Transverse colon (tissue), 4 donors: ENCODE results near the gene TSACC.

Experiments used
- EP300 ChIP-seq: sonication (generic); formaldehyde crosslinking; IDR thresholded peaks from one replicate; pipeline ENCODE4 v1.6.1; 2017; ENCODE audit warnings: antibody characterized with exemption, low read depth
- POLR2A ChIP-seq: fragments of 450-650 bp; IDR thresholded peaks from one replicate; pipeline ENCODE4 v1.6.1; 2016; ENCODE audit warnings: antibody characterized with exemption, mild to moderate bottlenecking, moderate library complexity
- POLR2AphosphoS5 ChIP-seq, 3 donors: sonication (generic); formaldehyde crosslinking; IDR thresholded peaks; one replicate each; pipeline ENCODE4 v1.6.1; 2016; ENCODE audit warnings: antibody characterized with exemption in 3 of 3
- TF ChIP-seq, protein P1 (sequence below), 5 experiments: fragments of 200-600 bp in 3 of 5; fragments of 450-650 bp in 2 of 5; sonication (generic) in 3 of 5; IDR thresholded peaks; 1 replicate in 2 of 5; 2 replicates in 3 of 5; pipeline ENCODE4 v1.5.1; 2016 to 2017; ENCODE audit warnings: antibody characterized with exemption in 5 of 5, inconsistent platforms in 3 of 5, mild to moderate bottlenecking in 2 of 5, moderate library complexity in 1 of 5

DNA sequence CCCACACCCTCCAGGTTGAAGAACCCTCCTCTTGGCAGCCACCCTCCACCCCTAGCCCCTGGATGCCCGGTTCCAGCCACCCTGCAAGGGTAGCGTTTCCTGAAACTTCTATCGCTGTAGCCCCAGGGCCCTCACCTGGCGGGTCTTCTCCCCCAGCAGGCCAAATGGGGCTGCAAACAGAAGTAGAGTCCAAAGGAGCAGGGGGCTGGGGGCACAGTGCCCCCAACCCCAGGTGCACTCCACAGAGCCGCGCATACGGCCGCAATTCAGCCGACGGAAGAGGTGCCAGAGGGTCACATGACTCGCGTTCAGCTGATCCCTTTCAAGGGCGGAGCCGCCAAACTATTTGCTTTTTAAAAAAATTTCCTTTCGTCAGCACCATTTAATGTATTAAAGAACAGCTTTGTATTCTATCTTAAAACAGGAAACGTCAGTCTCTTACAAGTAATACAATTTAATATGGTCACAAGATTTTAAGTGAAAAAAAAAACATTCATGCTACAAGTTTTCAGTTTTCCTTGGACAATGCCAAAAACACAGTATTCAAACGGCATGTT lies 42.9 kb upstream of the TSACC start, which contains the start of gene GLMP:
- TF ChIP-seq, protein P1, sequence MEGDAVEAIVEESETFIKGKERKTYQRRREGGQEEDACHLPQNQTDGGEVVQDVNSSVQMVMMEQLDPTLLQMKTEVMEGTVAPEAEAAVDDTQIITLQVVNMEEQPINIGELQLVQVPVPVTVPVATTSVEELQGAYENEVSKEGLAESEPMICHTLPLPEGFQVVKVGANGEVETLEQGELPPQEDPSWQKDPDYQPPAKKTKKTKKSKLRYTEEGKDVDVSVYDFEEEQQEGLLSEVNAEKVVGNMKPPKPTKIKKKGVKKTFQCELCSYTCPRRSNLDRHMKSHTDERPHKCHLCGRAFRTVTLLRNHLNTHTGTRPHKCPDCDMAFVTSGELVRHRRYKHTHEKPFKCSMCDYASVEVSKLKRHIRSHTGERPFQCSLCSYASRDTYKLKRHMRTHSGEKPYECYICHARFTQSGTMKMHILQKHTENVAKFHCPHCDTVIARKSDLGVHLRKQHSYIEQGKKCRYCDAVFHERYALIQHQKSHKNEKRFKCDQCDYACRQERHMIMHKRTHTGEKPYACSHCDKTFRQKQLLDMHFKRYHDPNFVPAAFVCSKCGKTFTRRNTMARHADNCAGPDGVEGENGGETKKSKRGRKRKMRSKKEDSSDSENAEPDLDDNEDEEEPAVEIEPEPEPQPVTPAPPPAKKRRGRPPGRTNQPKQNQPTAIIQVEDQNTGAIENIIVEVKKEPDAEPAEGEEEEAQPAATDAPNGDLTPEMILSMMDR (IDR thresholded peaks at IDR 0.05): no peak
- TF ChIP-seq POLR2A: no peak
- TF ChIP-seq POLR2AphosphoS5 (IDR thresholded peaks at IDR 0.05): peak; percentile 37 to 46 (median 40)
- TF ChIP-seq EP300: no peak
